ENCODE measurements around the gene PEG3.

- TF ChIP-seq, protein P1, sequence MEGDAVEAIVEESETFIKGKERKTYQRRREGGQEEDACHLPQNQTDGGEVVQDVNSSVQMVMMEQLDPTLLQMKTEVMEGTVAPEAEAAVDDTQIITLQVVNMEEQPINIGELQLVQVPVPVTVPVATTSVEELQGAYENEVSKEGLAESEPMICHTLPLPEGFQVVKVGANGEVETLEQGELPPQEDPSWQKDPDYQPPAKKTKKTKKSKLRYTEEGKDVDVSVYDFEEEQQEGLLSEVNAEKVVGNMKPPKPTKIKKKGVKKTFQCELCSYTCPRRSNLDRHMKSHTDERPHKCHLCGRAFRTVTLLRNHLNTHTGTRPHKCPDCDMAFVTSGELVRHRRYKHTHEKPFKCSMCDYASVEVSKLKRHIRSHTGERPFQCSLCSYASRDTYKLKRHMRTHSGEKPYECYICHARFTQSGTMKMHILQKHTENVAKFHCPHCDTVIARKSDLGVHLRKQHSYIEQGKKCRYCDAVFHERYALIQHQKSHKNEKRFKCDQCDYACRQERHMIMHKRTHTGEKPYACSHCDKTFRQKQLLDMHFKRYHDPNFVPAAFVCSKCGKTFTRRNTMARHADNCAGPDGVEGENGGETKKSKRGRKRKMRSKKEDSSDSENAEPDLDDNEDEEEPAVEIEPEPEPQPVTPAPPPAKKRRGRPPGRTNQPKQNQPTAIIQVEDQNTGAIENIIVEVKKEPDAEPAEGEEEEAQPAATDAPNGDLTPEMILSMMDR (IDR thresholded peaks at IDR 0.05) = no peak
- TF ChIP-seq EZH2 (IDR thresholded peaks at IDR 0.05) = no peak
- no peak for TF ChIP-seq EZH2phosphoT487 (IDR thresholded peaks at IDR 0.05)
Observed at GRCh38 chr19:56874530-56874929, 34.0 kb upstream of the PEG3 start.

Data from neural progenitor cell (in vitro differentiated cells).